ENCODE results near the gene SLC43A2.

DNA sequence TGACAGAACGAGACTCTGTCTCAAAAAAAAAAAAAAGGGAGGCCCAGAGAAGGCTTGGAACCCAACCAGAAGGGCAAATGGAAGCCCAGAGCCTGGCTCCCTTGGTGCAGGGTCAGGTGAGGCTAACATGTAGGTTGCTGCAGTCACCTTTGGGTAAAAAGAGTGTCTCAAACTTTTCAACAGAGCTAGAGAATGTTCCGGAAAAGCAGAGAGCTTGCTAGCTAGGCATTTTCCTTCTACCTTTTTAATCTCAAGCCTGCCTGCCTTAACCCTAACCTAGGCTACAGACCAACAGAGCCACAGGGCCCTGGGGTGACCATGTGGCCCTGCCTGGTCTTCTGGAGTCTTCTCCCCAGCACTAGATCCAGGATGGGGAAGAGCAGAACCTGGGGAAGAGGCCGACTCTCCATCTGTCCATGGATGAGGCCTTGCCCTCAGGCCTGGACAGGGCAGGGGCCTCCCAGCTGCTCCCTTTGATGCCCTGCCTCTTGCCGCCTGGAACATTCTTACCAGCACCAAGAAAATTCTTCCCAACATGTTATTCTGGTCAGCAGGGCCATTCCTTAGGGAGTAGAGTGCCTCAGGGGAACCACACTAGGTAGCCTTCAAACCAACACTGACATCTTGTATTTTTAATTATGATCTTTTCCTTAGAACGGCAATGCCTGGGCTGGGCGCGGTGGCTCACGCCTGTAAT is 30.1 kb downstream of the SLC43A2 start:
- TF ChIP-seq CTCF (conservative IDR thresholded peaks at IDR 0.05; ENCODE audit: low read depth, low read length) (no peak), EZH2 (IDR thresholded peaks at IDR 0.05; ENCODE audit: borderline replicate concordance, low read depth, low read length, poor library complexity, severe bottlenecking) (no peak)

Measured in A673 (cell line).